OCI-LY1 (cell line): Measurements from ENCODE around the gene S100A11.

Experiments
- CTCF ChIP-seq: fragments of 200-600 bp; sonication (generic), shearing (Covaris generic); IDR thresholded peaks from 2 replicates; pipeline ENCODE4 v1.5.1; 2017; ENCODE audit warnings: mild to moderate bottlenecking, antibody characterized with exemption, low read length, moderate library complexity, mixed read lengths
- EZH2 ChIP-seq: fragments of 200-600 bp; sonication (generic), shearing (Covaris generic); IDR thresholded peaks from 2 replicates; pipeline ENCODE4 v1.8.0; 2017; ENCODE audit warnings: borderline replicate concordance, mixed run types, mild to moderate bottlenecking, antibody characterized with exemption, low read length, moderate library complexity, mixed read lengths

- TF ChIP-seq CTCF (no peak), EZH2 (no peak)
Observed at GRCh38 chr1:152061952-152062351, 25.1 kb upstream of the S100A11 start.
